Measurements from ENCODE around the gene STK17A.

- TF ChIP-seq CTCF (conservative IDR thresholded peaks at IDR 0.05 in 1 of 2, IDR thresholded peaks at IDR 0.05 in 1 of 2; ENCODE audit: low read depth in 1 of 2, low read length in 2 of 2), result no peak
- TF ChIP-seq EZH2 (IDR thresholded peaks at IDR 0.05; ENCODE audit: low read length, missing control alignments), result no peak
These were observed 6.8 kb downstream of the STK17A start for GRCh38 chr7:43589728-43590127.
